Endothelial cell (in vitro differentiated cells): ENCODE data around the gene ARSG. TPM values are rescaled to one million over a fixed set of nuclear protein-coding genes. Genes with fewer than 3 reads are reported as not detected.

ENCODE experiments used
- DNase-seq: peaks from one replicate; pipeline ENCODE4 v3.0.0; 2021; ENCODE audit warnings: low spot score
- H3K27ac Mint-ChIP-seq: one replicate; pipeline ENCODE4 v1.8.0; 2021; ENCODE audit warnings: mixed read lengths, inconsistent platforms; ENCODE audit not compliant: unreplicated experiment
- H3K27me3 Mint-ChIP-seq: one replicate; pipeline ENCODE4 v1.8.0; 2021; ENCODE audit warnings: mild to moderate bottlenecking, moderate library complexity, mixed read lengths, inconsistent platforms; ENCODE audit not compliant: unreplicated experiment
- H3K36me3 Mint-ChIP-seq: one replicate; pipeline ENCODE4 v1.8.0; 2021; ENCODE audit warnings: mild to moderate bottlenecking, low read depth, mixed read lengths, inconsistent platforms; ENCODE audit not compliant: unreplicated experiment
- H3K4me1 Mint-ChIP-seq: one replicate; pipeline ENCODE4 v1.8.0; 2021; ENCODE audit warnings: mild to moderate bottlenecking, mixed read lengths, inconsistent platforms; ENCODE audit not compliant: unreplicated experiment
- H3K4me3 Mint-ChIP-seq: one replicate; pipeline ENCODE4 v1.8.0; 2021; ENCODE audit warnings: mild to moderate bottlenecking, mixed read lengths, inconsistent platforms; ENCODE audit not compliant: unreplicated experiment
- H3K9me3 Mint-ChIP-seq: one replicate; pipeline ENCODE4 v1.8.0; 2021; ENCODE audit warnings: mixed read lengths, inconsistent platforms; ENCODE audit not compliant: unreplicated experiment
- CTCF ChIP-seq: fragments of 200-600 bp; sonication (generic); IDR thresholded peaks from one replicate; pipeline ENCODE4 v1.5.0; 2021; ENCODE audit warnings: antibody characterized with exemption; ENCODE audit not compliant: unreplicated experiment
- total RNA-seq: library from RNA; stranded (reverse); fragmentation: NEBNext Ultra II Directional; extraction: Animal tissue kit (Norgen Biotek cat#: 25700); gene quantifications from one replicate; pipeline ENCODE4 v1.2.1, GENCODE V29; 2021; ENCODE audit not compliant: unreplicated experiment

Gene ARSG
- total RNA-seq, 1 donor from 2014 or later, result 9.8 TPM

GRCh38 chr17:68435876-68436842 lies 144.9 kb downstream of the ARSG start:
- no peaks in the 10 kb centered on the region for H3K9me3 Mint-ChIP-seq
- DNase-seq, result peak; percentile 82
- peaks cover 47% of the 10 kb centered on the region for H3K36me3 Mint-ChIP-seq
- TF ChIP-seq CTCF, result peak; percentile 86
- peaks cover 5% of the 10 kb centered on the region for H3K27me3 Mint-ChIP-seq
- peaks cover 48% of the 10 kb centered on the region for H3K4me1 Mint-ChIP-seq
- H3K4me3 Mint-ChIP-seq, result peak overlapping the region; percentile 26
- H3K27ac Mint-ChIP-seq, result peak overlapping the region; percentile 49

- TF ChIP-seq CTCF, result no peak
- Mint-ChIP-seq H3K4me1 (peaks cover 67% of the 10 kb centered on the region), H3K36me3 (peaks cover 29% of the 10 kb centered on the region), H3K9me3 (no peaks in the 10 kb centered on the region), H3K27me3 (peaks cover 5% of the 10 kb centered on the region), H3K4me3 (peak overlapping the region; percentile 22), H3K27ac (peak overlapping the region; percentile 95)
- peak; percentile 26 for DNase-seq
Measured at GRCh38 chr17:68437979-68438822, 146.9 kb downstream of the ARSG start.

- Mint-ChIP-seq H3K36me3 (peaks cover 21% of the 10 kb centered on the region), H3K4me1 (peaks cover 69% of the 10 kb centered on the region), H3K9me3 (no peaks in the 10 kb centered on the region), H3K4me3 (no peak overlapping the region), H3K27me3 (peaks cover 5% of the 10 kb centered on the region), H3K27ac (peak overlapping the region; percentile 95)
- no peak for TF ChIP-seq CTCF
- DNase-seq, result no peak
Measured at GRCh38 chr17:68439656-68440290, 148.5 kb downstream of the ARSG start.

GRCh38 chr17:68440526-68440925 lies 149.2 kb downstream of the ARSG start:
- H3K27me3 Mint-ChIP-seq, result peaks cover 5% of the 10 kb centered on the region
- no peak for TF ChIP-seq CTCF
- H3K4me3 Mint-ChIP-seq, result no peak overlapping the region
- H3K4me1 Mint-ChIP-seq, result peaks cover 69% of the 10 kb centered on the region
- DNase-seq, result no peak
- H3K27ac Mint-ChIP-seq, result peak overlapping the region; percentile 100
- H3K9me3 Mint-ChIP-seq, result no peaks in the 10 kb centered on the region
- peaks cover 21% of the 10 kb centered on the region for H3K36me3 Mint-ChIP-seq
